Right atrium auricular region (tissue), 2 donors: ENCODE data around the gene TTC28. TPM values are rescaled to one million over a fixed set of nuclear protein-coding genes. Genes with fewer than 3 reads are reported as not detected.
"Not testable (repeated sequence)": the region's sequence is repeated elsewhere in the genome, so short reads cannot be mapped to it uniquely, and the experiment has no call there.

Experiments used
- DNase-seq: peaks from one replicate; pipeline ENCODE4 v3.0.0-alpha.2; 2019; ENCODE audit warnings: low spot score
- H3K27ac ChIP-seq, 2 donors: fragments of 200-600 bp; sonication (generic); 1 replicate in 1 of 2; 2 replicates in 1 of 2; pipeline ENCODE4 v1.5.1; 2016 to 2019
- H3K27me3 ChIP-seq, 2 donors: fragments of 200-600 bp; sonication (generic); one replicate each; pipeline versions ENCODE4 v1.5.1 to v1.6.0; 2017 to 2019
- H3K36me3 ChIP-seq: fragments of 200-600 bp; sonication (generic); one replicate; pipeline ENCODE4 v1.5.1; 2016
- H3K4me1 ChIP-seq, 2 donors: fragments of 200-600 bp; sonication (generic); one replicate each; pipeline versions ENCODE4 v1.5.1 to v1.6.0; 2017 to 2019
- H3K4me3 ChIP-seq, 2 donors: fragments of 200-600 bp; sonication (generic); 1 replicate in 1 of 2; 2 replicates in 1 of 2; pipeline ENCODE4 v1.5.1; 2017 to 2019; ENCODE audit warnings: mild to moderate bottlenecking in 1 of 2, moderate library complexity in 1 of 2
- H3K9me3 ChIP-seq, 2 donors: fragments of 200-600 bp; sonication (generic); one replicate each; pipeline ENCODE4 v1.5.1; 2019
- CTCF ChIP-seq, 2 donors: fragments of 200-600 bp; sonication (generic); IDR thresholded peaks; one replicate each; pipeline ENCODE4 v1.5.1; 2019; ENCODE audit warnings: antibody characterized with exemption in 2 of 2
- total RNA-seq, 2 donors: library from RNA; depleted of rRNA; stranded (reverse); fragments of >200 nt; gene quantifications; one replicate each; pipeline ENCODE4 v1.1.0, GENCODE V29; 2016

Gene TTC28
- total RNA-seq, 2 donors from 2014 or later = 22.1 to 22.3 TPM

GRCh38 chr22:28619236-28619635, 60.4 kb downstream of the TTC28 start:
- Histone ChIP-seq H3K9me3 (no peaks in the 10 kb centered on the region), H3K4me1 (no peaks in the 10 kb centered on the region), H3K36me3 (no peaks in the 10 kb centered on the region), H3K27me3 (no peaks in the 10 kb centered on the region), H3K27ac (no peak overlapping the region), H3K4me3 (no peak overlapping the region)
- DNase-seq = no peak
- no peak for TF ChIP-seq CTCF (IDR thresholded peaks at IDR 0.05)

GRCh38 chr22:28615423-28615822, 64.2 kb downstream of the TTC28 start:
- H3K4me1 ChIP-seq, DNase-seq, H3K27me3 ChIP-seq, H3K4me3 ChIP-seq, H3K27ac ChIP-seq, H3K36me3 ChIP-seq, H3K9me3 ChIP-seq: not testable (repeated sequence)

GRCh38 chr22:28609921-28610320, 69.7 kb downstream of the TTC28 start:
- Histone ChIP-seq H3K27me3 (no peaks in the 10 kb centered on the region), H3K27ac (no peak overlapping the region), H3K4me1 (no peaks in the 10 kb centered on the region), H3K9me3 (no peaks in the 10 kb centered on the region), H3K4me3 (no peak overlapping the region), H3K36me3 (no peaks in the 10 kb centered on the region)
- DNase-seq = no peak
- no peak for TF ChIP-seq CTCF (IDR thresholded peaks at IDR 0.05)

GRCh38 chr22:28608546-28608945, 71.1 kb downstream of the TTC28 start:
- no peak for DNase-seq
- no peak for TF ChIP-seq CTCF (IDR thresholded peaks at IDR 0.05)
- H3K36me3 ChIP-seq = no peaks in the 10 kb centered on the region
- no peak overlapping the region for H3K4me3 ChIP-seq
- no peaks in the 10 kb centered on the region for H3K9me3 ChIP-seq
- no peaks in the 10 kb centered on the region for H3K4me1 ChIP-seq
- no peak overlapping the region for H3K27ac ChIP-seq
- H3K27me3 ChIP-seq = no peaks in the 10 kb centered on the region

- DNase-seq = no peak
- Histone ChIP-seq H3K27me3 (no peaks in the 10 kb centered on the region), H3K4me1 (no peaks in the 10 kb centered on the region), H3K27ac (no peak overlapping the region), H3K36me3 (no peaks in the 10 kb centered on the region), H3K9me3 (no peaks in the 10 kb centered on the region), H3K4me3 (no peak overlapping the region)
- no peak for TF ChIP-seq CTCF (IDR thresholded peaks at IDR 0.05)
Observed at GRCh38 chr22:28607795-28608194, 71.8 kb downstream of the TTC28 start.

- no peak for TF ChIP-seq CTCF (IDR thresholded peaks at IDR 0.05)
- DNase-seq = no peak
- H3K27ac ChIP-seq = no peak overlapping the region
- no peaks in the 10 kb centered on the region for H3K9me3 ChIP-seq
- H3K4me3 ChIP-seq = no peak overlapping the region
- no peaks in the 10 kb centered on the region for H3K27me3 ChIP-seq
- no peaks in the 10 kb centered on the region for H3K4me1 ChIP-seq
- no peaks in the 10 kb centered on the region for H3K36me3 ChIP-seq
Observed at GRCh38 chr22:28604966-28605761, 74.5 kb downstream of the TTC28 start.
